ENCODE results near the gene SMTNL2.
A peak's percentile ranks its signal among the peaks of the same experiment; 100 is the strongest.
"Not testable (repeated sequence)": the region's sequence is repeated elsewhere in the genome, so short reads cannot be mapped to it uniquely, and the experiment has no call there.

Gene SMTNL2

DNA sequence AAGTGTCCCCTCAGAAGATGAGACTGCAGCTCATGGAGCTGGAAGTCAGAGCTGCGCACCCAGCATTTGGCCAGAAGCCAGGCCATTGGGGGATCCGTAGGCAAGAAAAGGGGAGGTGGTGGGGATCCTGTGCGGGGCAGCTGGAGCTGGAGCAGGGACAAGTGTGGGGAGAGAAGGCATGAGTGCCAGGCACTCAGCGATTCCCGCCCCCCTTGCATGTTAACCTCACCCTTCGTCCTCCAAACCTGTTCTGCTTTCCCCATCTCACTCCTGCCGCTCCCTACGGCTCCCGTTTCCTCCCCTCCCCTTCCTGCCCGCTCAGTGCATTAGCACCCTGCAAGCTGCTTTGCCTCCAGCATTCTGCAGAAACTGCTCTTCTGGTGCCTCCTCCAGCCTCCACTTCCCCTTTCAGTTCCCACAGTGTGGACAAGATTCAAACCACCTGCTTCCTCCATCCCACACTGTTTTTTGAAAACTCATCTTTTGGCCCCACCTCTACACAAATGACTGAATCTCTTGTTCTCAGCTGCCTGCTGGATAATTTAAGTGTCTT, 51.6 kb downstream of the SMTNL2 start:
- DNase-seq (ENCODE audit: low spot score): no peak

DNA sequence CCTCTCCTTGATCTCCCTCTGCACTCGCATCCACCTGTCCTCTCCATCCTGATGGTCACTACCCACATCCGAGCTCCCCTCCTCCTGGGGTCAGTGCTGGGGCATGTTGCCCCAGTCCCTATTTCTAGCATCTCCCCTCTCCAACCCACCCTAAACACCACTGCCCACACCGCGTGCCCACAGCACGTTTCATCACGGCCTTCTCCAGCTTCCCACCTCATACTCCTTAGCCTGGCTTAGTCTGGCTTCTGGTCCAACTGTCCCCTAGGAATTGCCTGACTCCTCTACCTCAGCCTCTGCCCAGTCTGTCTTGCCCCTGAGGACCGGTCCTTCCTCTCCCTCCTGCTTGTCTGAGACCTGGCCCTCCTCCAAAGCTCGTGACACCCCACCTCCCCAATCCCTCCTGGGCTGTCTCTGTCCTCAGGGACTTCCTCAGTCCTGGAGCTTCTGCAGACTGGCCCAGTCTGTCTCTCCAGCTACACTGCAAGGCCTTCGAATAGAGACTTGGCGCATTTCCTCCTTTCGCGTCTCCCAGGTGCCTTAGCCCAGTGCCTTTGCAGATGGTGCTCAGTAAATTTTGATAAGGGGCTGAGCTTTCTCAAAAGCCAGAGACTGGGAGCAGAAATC, 52.3 kb downstream of the SMTNL2 start:
- DNase-seq (ENCODE audit: low spot score): no peak

DNA sequence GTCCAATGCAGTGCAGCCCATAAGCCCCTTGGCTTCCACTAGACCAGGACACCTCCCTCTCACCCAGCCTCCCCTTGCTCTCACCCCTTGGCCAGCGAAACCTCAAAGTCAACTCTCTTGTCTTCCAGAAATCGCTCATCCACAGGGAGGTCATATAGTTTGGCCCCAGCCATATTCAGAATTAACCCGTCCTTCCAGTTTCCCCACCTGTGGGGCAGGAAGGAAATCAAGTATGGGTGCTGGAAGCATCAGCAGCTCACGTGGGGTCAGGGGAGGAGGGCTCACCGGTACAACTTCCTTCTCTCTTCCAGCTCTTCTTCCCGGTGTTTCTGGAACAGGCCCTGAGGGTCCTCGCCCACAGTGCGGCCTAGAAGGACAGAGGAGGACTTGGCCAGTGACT, 54.4 kb downstream of the SMTNL2 start:
- DNase-seq (ENCODE audit: low spot score): not testable (repeated sequence)

DNA sequence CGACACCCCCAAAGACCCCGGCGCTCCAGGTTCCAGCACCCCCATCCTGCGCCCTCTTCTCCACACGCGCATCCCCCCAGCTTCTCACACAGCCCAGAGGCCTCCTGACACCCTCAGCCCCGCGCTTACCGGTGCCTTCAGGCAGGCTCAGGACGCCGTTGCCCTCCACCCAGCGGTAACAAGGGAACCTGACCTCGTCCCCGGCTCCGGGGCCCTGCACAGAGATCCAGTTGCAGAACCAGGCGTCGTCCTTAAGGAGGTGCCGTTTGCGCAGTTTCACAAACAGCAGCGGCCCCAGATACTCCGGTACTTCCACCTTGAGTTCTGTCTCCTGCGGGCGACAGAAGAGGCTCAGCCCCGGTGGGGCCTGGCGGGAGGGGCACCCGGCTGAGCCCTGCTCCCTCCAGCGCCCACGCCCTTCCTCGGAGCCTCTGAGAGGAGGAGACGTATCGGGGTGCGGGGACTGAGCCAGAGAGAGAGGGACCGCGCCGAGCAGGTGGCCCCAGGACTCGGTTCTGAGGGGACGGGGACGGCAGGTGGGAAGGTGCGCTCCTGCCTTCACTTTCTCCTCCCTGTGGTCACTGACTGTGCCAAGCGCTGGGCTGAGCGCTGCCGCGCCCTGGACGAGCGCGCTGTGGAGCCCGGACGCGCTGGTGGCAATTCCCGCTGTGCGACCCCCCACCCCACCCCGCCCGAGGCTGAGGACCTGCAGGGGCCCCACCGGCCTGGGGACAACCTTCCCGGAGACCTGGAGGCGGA, 55.2 kb downstream of the SMTNL2 start:
- DNase-seq (ENCODE audit: low spot score): not testable (repeated sequence)

DNA sequence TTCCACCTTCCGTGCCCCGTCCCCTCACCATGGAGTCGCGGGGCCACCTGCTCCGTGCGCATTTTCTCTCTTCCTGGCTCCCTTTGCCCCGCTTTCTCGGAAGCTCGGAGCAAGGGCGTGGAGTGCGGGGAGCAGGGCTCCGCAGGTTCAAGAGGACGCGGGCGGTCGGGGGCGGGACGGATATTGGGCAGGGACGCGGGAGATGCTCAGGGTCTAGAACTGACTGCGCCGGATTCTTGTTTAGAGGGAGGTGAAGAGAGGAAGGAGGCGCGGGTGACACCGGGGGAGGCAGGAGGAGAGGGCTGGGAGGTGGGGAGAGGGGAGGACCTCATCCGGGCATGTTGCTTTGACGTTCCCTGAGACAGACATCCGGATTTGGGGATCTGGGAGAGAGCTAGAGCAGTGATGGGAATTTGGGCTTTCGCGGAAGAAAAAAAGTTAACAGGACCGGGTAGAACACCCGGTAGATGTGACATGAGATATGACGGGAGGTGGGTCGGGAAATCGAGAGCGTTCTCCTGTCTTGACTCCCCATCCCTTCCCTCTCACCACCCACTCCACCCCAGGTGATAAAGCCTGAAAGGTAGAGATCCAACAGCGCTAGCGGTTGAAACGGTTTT, 56.4 kb downstream of the SMTNL2 start:
- not testable (repeated sequence) for DNase-seq (ENCODE audit: low spot score)

DNA sequence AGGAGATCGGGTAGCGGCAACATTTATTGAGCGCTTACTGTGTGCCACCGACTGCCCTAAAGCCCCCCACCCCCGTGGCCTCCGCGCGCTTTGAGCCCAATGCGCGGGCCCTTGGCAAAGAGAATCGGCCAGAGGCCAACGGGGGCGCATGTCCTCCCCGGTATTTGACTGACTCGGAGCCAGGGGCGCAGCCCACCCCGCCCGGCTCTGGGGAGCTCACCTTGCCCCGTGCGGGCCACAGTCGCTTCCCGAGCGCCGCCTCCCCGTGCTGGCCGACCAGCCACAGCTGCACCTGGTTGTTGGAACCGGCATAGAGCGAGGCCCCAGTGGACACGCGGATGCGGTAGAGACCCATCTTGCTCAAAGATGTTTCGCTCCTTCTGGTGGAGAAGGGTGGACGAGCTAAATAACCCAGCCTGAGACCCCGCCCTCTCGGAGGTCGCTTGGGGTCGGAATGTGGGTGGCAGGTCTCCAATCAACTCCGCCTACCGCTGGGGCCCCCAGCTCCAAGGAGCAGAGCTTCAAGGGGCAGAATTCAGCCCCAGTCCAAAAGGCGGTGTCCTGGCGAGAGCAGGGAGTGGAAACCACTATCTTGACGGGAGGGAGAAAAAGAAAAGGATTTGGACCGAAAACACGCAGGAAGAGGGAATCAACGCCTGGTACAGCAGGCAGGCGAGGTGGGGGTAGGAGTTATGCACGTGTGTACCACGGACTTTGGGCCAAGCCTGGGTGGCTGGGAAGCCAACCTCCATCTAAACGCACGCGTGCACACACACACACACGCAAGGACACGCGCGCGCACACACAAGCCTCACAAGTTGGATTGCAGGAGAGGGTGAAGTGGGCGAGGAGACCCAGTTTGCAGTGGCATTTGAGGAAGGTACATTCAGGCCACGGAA, 57.2 kb downstream of the SMTNL2 start, which contains the start of gene ALOX15:
TSS of gene ALOX15 (minus strand) at position 382 of the 899 bp plus-strand sequence. CDS start at position 355, 27 bp downstream.
- no peak for DNase-seq (ENCODE audit: low spot score)

DNA sequence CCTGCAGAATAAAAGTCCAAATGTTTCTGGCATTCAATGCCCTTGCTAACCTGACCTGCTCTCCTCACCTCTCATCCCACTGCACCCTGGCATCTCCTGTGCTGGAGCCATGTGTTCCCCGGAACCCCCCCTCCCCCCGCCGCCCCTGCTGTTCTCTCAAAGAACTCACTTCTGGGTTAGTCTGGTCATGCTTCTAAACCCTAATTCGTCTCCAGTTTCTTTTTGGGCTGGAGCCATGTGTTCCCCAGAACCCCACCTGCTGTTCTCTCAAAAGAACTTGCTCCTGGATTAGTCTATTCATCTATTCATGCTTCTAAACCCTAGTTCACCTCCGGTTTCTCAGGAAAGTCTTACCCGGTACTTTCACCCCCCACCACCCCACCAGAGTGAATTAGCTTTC, 58.0 kb downstream of the SMTNL2 start:
- DNase-seq (ENCODE audit: low spot score): no peak

DNA sequence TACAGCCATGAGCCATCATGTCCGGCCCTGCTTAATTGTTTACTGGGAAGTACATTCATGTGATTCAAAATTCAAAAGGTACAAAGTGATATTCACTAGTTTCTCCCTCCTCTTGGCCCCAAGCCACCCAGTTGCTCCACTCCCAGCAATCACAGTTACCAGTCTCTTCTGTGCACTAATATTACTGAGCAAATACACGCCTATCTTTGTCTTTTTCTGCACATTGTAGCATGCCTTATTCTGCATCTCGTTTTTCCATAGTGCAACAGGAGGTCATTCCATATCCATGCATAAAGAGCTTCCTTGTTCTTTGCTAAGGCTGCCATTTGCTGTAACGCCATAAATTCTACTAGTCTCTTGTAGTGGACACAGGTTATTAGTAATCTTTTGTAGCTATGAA, 59.3 kb downstream of the SMTNL2 start:
- DNase-seq (ENCODE audit: low spot score): no peak

DNA sequence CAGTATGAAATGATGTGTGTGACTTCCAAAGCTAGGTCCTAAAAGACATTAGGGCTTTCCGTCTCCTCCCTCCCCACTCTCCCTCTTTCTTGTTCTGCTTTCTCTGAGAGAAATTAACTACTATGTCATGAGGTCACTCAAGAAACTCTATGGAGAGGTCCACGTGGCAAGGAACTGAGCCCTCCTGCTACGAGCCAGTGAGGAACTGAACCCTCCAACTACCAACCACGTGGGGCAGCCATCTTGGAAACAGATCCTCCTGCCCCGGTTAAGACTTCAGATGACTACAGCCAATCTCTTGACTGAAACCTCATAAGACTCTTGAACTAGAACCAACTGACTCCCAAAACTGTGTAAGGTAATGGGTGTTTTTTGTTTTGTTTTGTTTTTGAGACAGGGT, 61.3 kb downstream of the SMTNL2 start:
- DNase-seq (ENCODE audit: low spot score): no peak

DNA sequence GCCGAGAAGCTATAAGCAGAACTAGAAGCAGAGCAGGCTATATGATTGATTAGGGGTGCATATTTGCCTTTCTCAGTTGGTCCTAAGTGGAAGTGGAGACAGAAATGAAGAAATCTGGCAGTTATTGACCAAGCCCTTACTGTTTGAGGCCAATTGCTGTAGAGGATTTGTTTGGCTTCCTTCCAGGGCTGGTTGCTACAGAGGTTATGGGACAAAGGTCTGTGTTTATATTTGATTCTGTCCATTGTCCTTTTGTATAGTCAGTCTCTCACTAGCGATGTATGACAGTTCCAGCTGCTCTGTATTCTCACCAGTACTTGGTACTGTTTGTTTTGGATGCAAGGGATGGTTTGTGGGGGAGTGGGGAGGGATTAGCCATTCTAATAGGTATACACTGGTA, 64.4 kb downstream of the SMTNL2 start:
- peak; percentile 54 for DNase-seq (ENCODE audit: low spot score)

DNA sequence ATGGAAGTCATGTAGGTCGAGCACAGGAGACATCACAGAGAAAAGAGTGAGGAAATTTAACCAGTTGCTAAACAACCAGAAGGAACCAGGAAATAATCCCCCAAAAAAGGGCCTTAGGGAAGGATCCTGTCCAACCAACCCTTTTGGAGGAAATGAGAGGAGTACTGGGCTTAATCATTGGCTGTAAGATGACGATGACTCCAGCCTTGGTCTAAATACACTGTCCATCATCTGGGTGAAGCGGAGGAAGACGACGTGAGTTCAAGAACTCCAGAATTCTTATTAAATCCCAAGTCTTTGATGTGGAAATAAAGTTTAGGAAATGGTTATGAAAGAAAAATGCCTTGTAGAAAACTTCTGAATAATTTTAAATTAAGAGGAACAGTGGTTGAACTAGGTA, 68.7 kb downstream of the SMTNL2 start:
- DNase-seq (ENCODE audit: low spot score): no peak

DNA sequence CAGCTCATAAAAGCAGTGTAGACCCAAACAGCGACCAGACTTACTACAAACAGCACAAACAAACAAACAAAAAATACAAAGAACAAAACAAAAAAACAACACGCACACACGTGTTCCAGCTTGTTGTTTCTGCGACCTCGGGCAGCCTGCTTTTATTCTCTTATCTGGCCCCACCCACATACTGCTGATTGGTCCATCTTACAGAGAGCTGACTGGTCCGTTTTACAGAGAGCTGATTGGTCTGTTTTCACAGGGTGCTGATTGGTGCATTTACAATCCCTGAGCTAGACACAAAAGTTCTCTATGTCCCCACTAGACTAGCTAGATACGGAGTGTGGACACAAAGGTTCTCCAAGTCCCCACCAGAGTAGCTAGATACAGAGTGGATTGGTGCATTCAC, 71.6 kb downstream of the SMTNL2 start:
- DNase-seq (ENCODE audit: low spot score): not testable (repeated sequence)

DNA sequence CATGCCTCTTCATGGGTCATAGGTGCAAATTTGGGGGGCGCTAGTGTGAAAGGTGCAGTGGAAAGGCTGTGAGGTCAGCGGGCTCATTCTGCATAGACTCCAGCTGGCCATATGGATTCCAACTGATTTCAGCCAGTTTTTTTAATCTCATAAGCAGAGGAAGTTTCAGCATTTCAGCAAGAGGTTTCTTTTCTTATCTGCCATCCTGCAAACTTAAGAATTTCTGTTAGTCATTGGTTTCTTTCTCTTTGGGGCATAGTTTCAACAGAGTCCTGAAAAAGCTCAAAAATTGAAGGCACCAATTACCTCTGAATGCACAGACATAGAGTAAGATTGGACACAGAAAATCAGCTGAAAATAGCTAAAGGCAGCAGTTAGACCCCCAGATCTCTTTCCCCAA, 73.3 kb downstream of the SMTNL2 start:
- DNase-seq (ENCODE audit: low spot score): no peak
